OCI-LY1 (cell line): ENCODE data around the gene AACS.

Experiments
- H2AFZ ChIP-seq: fragments of 200-600 bp; sonication (generic), shearing (Covaris generic); 2 replicates; pipeline ENCODE4 v1.6.0; 2014; ENCODE audit warnings: antibody characterized with exemption, mild to moderate bottlenecking, low read length
- H3F3A ChIP-seq: fragments of 200-600 bp; sonication (generic), shearing (Covaris generic); 2 replicates; pipeline ENCODE4 v1.6.0; 2014; ENCODE audit warnings: mild to moderate bottlenecking, antibody characterized with exemption, low read length, moderate library complexity; ENCODE audit not compliant: insufficient read depth
- H3K27ac ChIP-seq: fragments of 200-600 bp; sonication (generic); 2 replicates; pipeline ENCODE4 v1.5.1; 2014; ENCODE audit warnings: low read length, mixed run types, mild to moderate bottlenecking, low read depth; ENCODE audit not compliant: poor library complexity, severe bottlenecking
- H3K27me3 ChIP-seq: fragments of 200-600 bp; sonication (generic); 2 replicates; pipeline ENCODE4 v1.6.0; 2014; ENCODE audit warnings: antibody characterized with exemption, mild to moderate bottlenecking, low read length, moderate library complexity; ENCODE audit not compliant: insufficient read depth
- H3K36me3 ChIP-seq: fragments of 200-600 bp; sonication (generic); 2 replicates; pipeline ENCODE4 v1.6.1; 2014; ENCODE audit warnings: mild to moderate bottlenecking, antibody characterized with exemption, low read length, moderate library complexity, mixed read lengths; ENCODE audit not compliant: insufficient read depth
- H3K4me1 ChIP-seq: fragments of 200-600 bp; sonication (generic); 2 replicates; pipeline ENCODE4 v1.5.1; 2014; ENCODE audit warnings: mild to moderate bottlenecking, low read length, moderate library complexity; ENCODE audit not compliant: insufficient read depth, severe bottlenecking
- H3K4me2 ChIP-seq: fragments of 200-600 bp; sonication (generic), shearing (Covaris generic); 2 replicates; pipeline ENCODE4 v1.6.1; 2014; ENCODE audit warnings: low read length
- H3K4me3 ChIP-seq: fragments of 200-600 bp; sonication (generic); 2 replicates; pipeline ENCODE4 v1.5.1; 2014; ENCODE audit warnings: low read length, low read depth, mild to moderate bottlenecking, mixed read lengths; ENCODE audit not compliant: poor library complexity, severe bottlenecking
- H3K79me2 ChIP-seq: fragments of 200-600 bp; shearing (Covaris generic); 2 replicates; pipeline ENCODE4 v1.6.1; 2016; ENCODE audit warnings: mixed run types, low read length, mixed read lengths; ENCODE audit not compliant: insufficient read depth
- H3K9ac ChIP-seq: fragments of 200-600 bp; sonication (generic), shearing (Covaris generic); 2 replicates; pipeline ENCODE4 v1.6.1; 2014; ENCODE audit warnings: mild to moderate bottlenecking, low read length, mixed read lengths
- H3K9me2 ChIP-seq: fragments of 200-600 bp; sonication (generic), shearing (Covaris generic); 2 replicates; pipeline ENCODE4 v1.6.1; 2014; ENCODE audit warnings: low read depth, mild to moderate bottlenecking, low read length, mixed read lengths
- H3K9me3 ChIP-seq: fragments of 200-600 bp; shearing (Covaris generic); 2 replicates; pipeline ENCODE4 v1.6.1; 2014; ENCODE audit warnings: low read length, mixed read lengths
- H4K20me1 ChIP-seq: fragments of 200-600 bp; sonication (generic), shearing (Covaris generic); 2 replicates; pipeline ENCODE4 v1.6.0; 2016; ENCODE audit warnings: mild to moderate bottlenecking, low read length; ENCODE audit not compliant: insufficient read depth
- CTCF ChIP-seq: fragments of 200-600 bp; sonication (generic), shearing (Covaris generic); IDR thresholded peaks from 2 replicates; pipeline ENCODE4 v1.5.1; 2017; ENCODE audit warnings: mild to moderate bottlenecking, antibody characterized with exemption, low read length, moderate library complexity, mixed read lengths
- EZH2 ChIP-seq: fragments of 200-600 bp; sonication (generic), shearing (Covaris generic); IDR thresholded peaks from 2 replicates; pipeline ENCODE4 v1.8.0; 2017; ENCODE audit warnings: borderline replicate concordance, mixed run types, mild to moderate bottlenecking, antibody characterized with exemption, low read length, moderate library complexity, mixed read lengths

Gene AACS

GRCh38 chr12:125132698-125133400, 67.6 kb downstream of the AACS start:
- H3K9ac ChIP-seq = no peak overlapping the region
- H3K36me3 ChIP-seq = 0 out of 2 replicates have a peak, but pooled peaks cover 2% of the 10 kb centered on the region
- no peak overlapping the region for H3K4me3 ChIP-seq
- H3K27me3 ChIP-seq = no peaks in the 10 kb centered on the region
- TF ChIP-seq CTCF (no peak), EZH2 (no peak)
- H4K20me1 ChIP-seq = no peaks in the 10 kb centered on the region
- no peaks in the 10 kb centered on the region for H3K9me3 ChIP-seq
- H3F3A ChIP-seq = no peaks in the 10 kb centered on the region
- H3K27ac ChIP-seq = no peak overlapping the region
- H3K9me2 ChIP-seq = no peaks in the 10 kb centered on the region
- no peaks in the 10 kb centered on the region for H3K4me1 ChIP-seq
- no peak overlapping the region for H3K4me2 ChIP-seq
- no peaks in the 10 kb centered on the region for H3K79me2 ChIP-seq
- H2AFZ ChIP-seq = no peak overlapping the region

- Histone ChIP-seq H3K9ac (no peak overlapping the region), H3K4me3 (no peak overlapping the region), H3K79me2 (no peaks in the 10 kb centered on the region), H3K27ac (no peak overlapping the region), H3K27me3 (no peaks in the 10 kb centered on the region), H4K20me1 (no peaks in the 10 kb centered on the region), H3K9me3 (no peaks in the 10 kb centered on the region), H3F3A (no peaks in the 10 kb centered on the region), H3K4me1 (no peaks in the 10 kb centered on the region), H3K36me3 (peaks cover 2% of the 10 kb centered on the region; the same call in 1 of the 2 replicates), H3K9me2 (no peaks in the 10 kb centered on the region), H3K4me2 (no peak overlapping the region), H2AFZ (no peak overlapping the region)
- no peak for TF ChIP-seq EZH2
- no peak for TF ChIP-seq CTCF
These were observed 68.4 kb downstream of the AACS start for GRCh38 chr12:125133616-125134015.

GRCh38 chr12:125134576-125134975, 69.3 kb downstream of the AACS start:
- TF ChIP-seq EZH2 (no peak), CTCF (no peak)
- H3K9me2 ChIP-seq = no peaks in the 10 kb centered on the region
- H3K4me1 ChIP-seq = no peaks in the 10 kb centered on the region
- H3F3A ChIP-seq = no peaks in the 10 kb centered on the region
- no peak overlapping the region for H2AFZ ChIP-seq
- H3K79me2 ChIP-seq = no peaks in the 10 kb centered on the region
- no peak overlapping the region for H3K4me3 ChIP-seq
- H3K27ac ChIP-seq = no peak overlapping the region
- no peaks in the 10 kb centered on the region for H4K20me1 ChIP-seq
- no peaks in the 10 kb centered on the region for H3K27me3 ChIP-seq
- no peak overlapping the region for H3K9ac ChIP-seq
- H3K4me2 ChIP-seq = no peak overlapping the region
- no peaks in the 10 kb centered on the region for H3K9me3 ChIP-seq
- H3K36me3 ChIP-seq = peaks cover 2% of the 10 kb centered on the region; the same call in 1 of the 2 replicates
